Nephron progenitor cell (in vitro differentiated cells): ENCODE measurements around the gene TMEM108.

Experiments
- DNase-seq: peaks from one replicate; pipeline ENCODE4 v3.0.0; 2021
- H3K27ac Mint-ChIP-seq: 2 replicates; pipeline ENCODE4 v1.8.0; 2021; ENCODE audit warnings: mild to moderate bottlenecking, moderate library complexity, mixed read lengths
- H3K27me3 Mint-ChIP-seq: 2 replicates; pipeline ENCODE4 v1.8.0; 2021; ENCODE audit warnings: mild to moderate bottlenecking, low read depth, mixed read lengths; ENCODE audit not compliant: poor library complexity
- H3K36me3 Mint-ChIP-seq: 2 replicates; pipeline ENCODE4 v1.8.0; 2021; ENCODE audit warnings: low read depth, mixed read lengths
- H3K4me1 Mint-ChIP-seq: 2 replicates; pipeline ENCODE4 v1.8.0; 2021; ENCODE audit warnings: mixed read lengths
- H3K4me3 Mint-ChIP-seq: 2 replicates; pipeline ENCODE4 v1.8.0; 2021; ENCODE audit warnings: mild to moderate bottlenecking, moderate library complexity, mixed read lengths
- H3K9me3 Mint-ChIP-seq: 2 replicates; pipeline ENCODE4 v1.8.0; 2021; ENCODE audit warnings: mild to moderate bottlenecking, moderate library complexity, mixed read lengths
- TF ChIP-seq, protein P1 (sequence below): fragments of 200-600 bp; sonication (generic); IDR thresholded peaks from 2 replicates; pipeline ENCODE4 v1.5.0; 2021; ENCODE audit warnings: antibody characterized with exemption

TMEM108 gene

DNA sequence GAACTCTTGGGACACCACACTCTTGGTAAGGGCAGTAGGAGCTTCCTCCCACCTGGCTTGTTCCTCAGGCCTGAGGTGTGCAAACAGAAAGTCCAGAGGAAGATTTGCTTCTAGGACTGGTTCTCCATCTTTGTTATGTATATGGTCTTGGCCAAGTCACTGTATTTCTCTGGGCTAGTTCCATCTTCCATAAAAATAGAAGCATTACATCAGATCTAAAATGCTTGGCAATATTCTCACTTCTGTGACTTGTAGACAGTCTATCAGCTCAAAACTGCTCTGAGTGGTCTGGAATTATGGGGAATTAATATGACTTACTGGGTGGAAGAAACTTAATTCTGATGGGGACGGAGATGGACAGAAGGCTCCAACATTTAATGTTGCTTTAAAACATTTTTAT is 55.2 kb downstream of the TMEM108 start:
- peaks cover 7% of the 10 kb centered on the region for H3K36me3 Mint-ChIP-seq
- peaks cover 2% of the 10 kb centered on the region for H3K27me3 Mint-ChIP-seq
- H3K27ac Mint-ChIP-seq: no peak overlapping the region
- no peaks in the 10 kb centered on the region for H3K4me1 Mint-ChIP-seq
- peaks cover 8% of the 10 kb centered on the region for H3K9me3 Mint-ChIP-seq
- DNase-seq: no peak
- no peak overlapping the region for H3K4me3 Mint-ChIP-seq
- TF ChIP-seq, protein P1, sequence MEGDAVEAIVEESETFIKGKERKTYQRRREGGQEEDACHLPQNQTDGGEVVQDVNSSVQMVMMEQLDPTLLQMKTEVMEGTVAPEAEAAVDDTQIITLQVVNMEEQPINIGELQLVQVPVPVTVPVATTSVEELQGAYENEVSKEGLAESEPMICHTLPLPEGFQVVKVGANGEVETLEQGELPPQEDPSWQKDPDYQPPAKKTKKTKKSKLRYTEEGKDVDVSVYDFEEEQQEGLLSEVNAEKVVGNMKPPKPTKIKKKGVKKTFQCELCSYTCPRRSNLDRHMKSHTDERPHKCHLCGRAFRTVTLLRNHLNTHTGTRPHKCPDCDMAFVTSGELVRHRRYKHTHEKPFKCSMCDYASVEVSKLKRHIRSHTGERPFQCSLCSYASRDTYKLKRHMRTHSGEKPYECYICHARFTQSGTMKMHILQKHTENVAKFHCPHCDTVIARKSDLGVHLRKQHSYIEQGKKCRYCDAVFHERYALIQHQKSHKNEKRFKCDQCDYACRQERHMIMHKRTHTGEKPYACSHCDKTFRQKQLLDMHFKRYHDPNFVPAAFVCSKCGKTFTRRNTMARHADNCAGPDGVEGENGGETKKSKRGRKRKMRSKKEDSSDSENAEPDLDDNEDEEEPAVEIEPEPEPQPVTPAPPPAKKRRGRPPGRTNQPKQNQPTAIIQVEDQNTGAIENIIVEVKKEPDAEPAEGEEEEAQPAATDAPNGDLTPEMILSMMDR: no peak

DNA sequence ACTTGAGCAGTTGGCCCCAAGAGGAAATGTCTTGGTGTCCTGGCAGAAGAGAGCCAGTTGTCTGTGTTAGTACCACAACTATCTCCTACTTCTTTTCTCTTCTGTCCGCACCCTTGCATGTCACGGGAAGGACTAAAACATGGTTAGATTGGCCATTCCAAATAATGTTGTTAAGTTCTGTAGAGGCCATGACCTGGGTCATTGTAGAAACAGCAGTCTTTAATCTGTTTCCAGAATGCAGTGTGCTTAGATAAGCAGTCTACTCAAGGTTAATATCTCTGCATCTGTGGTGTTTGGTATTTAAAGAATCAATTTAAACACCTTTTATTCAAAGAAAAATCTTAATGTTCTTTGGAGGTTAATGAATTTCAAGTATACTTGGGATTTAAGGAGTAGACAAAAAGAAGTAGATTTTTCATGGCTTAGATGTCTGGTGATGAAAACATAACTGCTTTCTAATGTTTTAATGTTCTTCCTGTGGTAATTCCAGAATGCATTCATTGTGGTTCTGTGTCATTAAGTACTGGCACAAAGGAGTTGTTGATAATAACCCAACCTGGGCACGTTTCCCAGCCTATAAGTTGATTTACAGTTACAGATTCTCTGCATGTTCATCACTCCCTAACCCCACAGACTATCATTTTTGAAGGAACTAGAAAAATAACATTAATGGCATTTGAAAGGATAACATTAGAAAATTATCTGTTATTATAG is 58.9 kb downstream of the TMEM108 start:
- TF ChIP-seq, protein P1: no peak
- H3K4me3 Mint-ChIP-seq: no peak overlapping the region

DNA sequence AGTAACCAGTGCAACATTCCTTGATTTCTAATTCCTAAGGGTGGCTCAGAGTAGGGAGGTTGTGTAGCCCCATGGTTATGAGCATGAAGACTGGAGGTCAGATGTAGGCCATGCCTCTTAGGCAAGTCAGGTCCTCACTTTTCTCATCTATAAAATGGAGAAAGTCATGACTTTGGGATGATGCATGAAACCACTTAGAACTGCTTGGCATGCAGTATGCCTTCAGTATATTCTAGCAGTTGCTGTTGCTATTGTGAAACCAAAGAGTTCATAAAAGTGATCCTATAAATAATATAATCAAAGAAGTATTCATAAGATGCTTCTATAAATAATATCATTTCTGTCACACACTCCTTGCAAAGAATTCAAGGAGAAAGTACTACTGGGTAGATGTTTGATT is 65.5 kb downstream of the TMEM108 start:
- Mint-ChIP-seq H3K4me1 (peaks cover 11% of the 10 kb centered on the region), H3K27ac (no peak overlapping the region), H3K9me3 (peaks cover 8% of the 10 kb centered on the region), H3K36me3 (peaks cover 9% of the 10 kb centered on the region), H3K27me3 (no peaks in the 10 kb centered on the region), H3K4me3 (no peak overlapping the region)
- no peak for DNase-seq
- TF ChIP-seq, protein P1: no peak

More for the DNA sequence above, 58.9 kb downstream of the TMEM108 start:
- Mint-ChIP-seq H3K4me1 (no peaks in the 10 kb centered on the region), H3K36me3 (peaks cover 17% of the 10 kb centered on the region), H3K27me3 (peaks cover 2% of the 10 kb centered on the region), H3K27ac (no peak overlapping the region), H3K9me3 (peaks cover 16% of the 10 kb centered on the region)
- DNase-seq: no peak

DNA sequence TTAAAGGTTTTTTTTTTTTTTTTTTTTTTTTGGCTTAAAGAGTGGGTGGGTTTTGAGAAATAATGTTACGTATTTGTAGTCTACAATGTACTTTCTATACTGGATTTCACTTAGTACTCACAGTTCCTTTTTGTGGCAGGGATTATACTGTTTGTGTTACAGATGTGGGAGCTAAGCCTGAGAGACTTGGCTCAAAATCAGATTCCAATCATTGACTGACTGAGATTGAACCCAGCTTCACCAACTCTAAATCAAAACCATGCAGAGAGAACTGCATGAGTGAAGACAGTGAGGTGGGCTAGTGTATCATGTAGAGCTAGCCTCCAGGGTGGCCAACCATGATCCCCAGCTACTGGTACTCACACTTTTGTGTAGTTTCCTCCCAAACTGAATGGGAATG is 68.0 kb downstream of the TMEM108 start:
- Mint-ChIP-seq H3K27me3 (no peaks in the 10 kb centered on the region), H3K36me3 (no peaks in the 10 kb centered on the region), H3K27ac (no peak overlapping the region), H3K4me3 (no peak overlapping the region), H3K4me1 (peaks cover 25% of the 10 kb centered on the region), H3K9me3 (no peaks in the 10 kb centered on the region)
- TF ChIP-seq, protein P1: no peak
- no peak for DNase-seq

DNA sequence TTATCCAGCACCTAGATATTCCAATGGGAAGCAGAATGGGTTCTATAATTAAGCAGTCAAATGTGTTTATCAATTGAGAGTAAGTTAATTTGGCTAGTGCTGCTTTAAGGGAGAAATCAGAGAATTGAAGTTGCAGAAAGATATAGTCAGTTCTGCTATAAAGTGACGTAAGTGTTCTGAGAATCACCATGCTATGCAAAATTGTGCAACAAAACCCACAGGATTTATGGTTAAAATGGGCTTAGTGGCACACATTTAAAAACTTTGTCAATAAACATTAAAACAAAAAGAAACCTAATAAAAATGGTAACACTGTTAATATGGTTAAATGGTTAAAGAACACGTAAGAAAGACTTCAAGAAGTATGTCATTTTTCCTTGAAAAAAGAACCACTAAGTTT is 74.5 kb downstream of the TMEM108 start:
- no peak overlapping the region for H3K27ac Mint-ChIP-seq
- no peaks in the 10 kb centered on the region for H3K36me3 Mint-ChIP-seq
- H3K9me3 Mint-ChIP-seq: no peaks in the 10 kb centered on the region
- no peak overlapping the region for H3K4me3 Mint-ChIP-seq
- TF ChIP-seq, protein P1: no peak
- H3K4me1 Mint-ChIP-seq: peaks cover 16% of the 10 kb centered on the region
- no peaks in the 10 kb centered on the region for H3K27me3 Mint-ChIP-seq
- no peak for DNase-seq

DNA sequence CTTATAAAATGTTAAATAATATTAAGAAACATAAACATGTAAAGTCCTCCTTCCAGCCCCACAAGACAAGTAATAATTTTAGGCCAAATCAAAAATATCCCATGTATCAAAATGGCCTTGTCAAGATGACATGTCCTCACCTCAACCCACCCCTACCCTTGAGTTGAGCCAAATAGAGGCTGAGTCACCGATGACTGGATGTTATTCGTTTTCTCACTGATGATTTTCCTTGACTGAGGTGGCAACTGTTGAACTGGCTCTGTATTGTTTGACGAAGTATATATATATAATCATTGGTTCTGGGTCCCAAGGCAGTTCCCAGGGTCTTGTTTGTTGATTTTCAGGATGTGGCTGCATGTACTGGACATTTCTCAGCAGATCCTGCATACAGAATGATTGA is 75.3 kb downstream of the TMEM108 start:
- Mint-ChIP-seq H3K27me3 (no peaks in the 10 kb centered on the region), H3K4me1 (peaks cover 13% of the 10 kb centered on the region), H3K4me3 (no peak overlapping the region), H3K9me3 (no peaks in the 10 kb centered on the region), H3K27ac (no peak overlapping the region), H3K36me3 (no peaks in the 10 kb centered on the region)
- no peak for DNase-seq
- TF ChIP-seq, protein P1: no peak
